Measurements from ENCODE around the gene HLA-E.
A peak's percentile ranks its signal among the peaks of the same experiment; 100 is the strongest.
"Not testable (repeated sequence)": the region's sequence is repeated elsewhere in the genome, so short reads cannot be mapped to it uniquely, and the experiment has no call there.

DNA sequence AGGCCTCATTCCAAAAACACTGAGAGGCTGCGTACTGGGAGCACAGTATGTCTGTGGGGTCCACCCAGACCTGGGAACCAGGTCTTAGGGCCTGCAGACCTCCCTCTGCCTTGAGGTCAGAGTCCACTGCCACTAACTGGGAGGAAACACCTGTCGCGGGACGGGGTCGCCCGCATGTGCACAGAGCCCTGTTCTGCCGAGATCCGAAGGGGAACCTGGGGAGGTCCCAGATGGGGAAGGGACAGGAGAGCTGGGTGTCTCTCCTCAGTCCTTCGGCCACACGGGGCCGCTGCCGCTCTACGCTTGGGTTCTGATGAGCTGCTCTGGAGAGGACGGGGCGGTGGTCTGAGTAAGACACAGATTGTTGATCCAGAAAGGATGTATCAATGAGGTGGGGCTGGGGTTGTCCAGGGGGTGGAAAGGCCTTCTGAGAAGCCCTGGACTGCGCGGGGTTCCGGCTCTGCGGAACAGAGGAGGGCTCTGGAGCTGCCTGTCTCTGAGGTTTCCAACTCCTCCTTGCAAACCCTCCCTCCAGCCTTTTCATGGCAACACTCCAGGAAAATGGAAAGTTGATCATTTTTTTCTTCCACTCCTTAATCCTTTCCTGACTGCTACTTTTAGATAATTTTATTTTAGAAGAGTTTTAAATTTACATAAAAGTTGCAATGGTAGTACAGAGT lies 7.2 kb upstream of the HLA-E start:
- TF ChIP-seq, protein P1, sequence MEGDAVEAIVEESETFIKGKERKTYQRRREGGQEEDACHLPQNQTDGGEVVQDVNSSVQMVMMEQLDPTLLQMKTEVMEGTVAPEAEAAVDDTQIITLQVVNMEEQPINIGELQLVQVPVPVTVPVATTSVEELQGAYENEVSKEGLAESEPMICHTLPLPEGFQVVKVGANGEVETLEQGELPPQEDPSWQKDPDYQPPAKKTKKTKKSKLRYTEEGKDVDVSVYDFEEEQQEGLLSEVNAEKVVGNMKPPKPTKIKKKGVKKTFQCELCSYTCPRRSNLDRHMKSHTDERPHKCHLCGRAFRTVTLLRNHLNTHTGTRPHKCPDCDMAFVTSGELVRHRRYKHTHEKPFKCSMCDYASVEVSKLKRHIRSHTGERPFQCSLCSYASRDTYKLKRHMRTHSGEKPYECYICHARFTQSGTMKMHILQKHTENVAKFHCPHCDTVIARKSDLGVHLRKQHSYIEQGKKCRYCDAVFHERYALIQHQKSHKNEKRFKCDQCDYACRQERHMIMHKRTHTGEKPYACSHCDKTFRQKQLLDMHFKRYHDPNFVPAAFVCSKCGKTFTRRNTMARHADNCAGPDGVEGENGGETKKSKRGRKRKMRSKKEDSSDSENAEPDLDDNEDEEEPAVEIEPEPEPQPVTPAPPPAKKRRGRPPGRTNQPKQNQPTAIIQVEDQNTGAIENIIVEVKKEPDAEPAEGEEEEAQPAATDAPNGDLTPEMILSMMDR (IDR thresholded peaks at IDR 0.05; ENCODE audit: insufficient read depth, low read length): peak; percentile 68
- TF ChIP-seq GABPA, POLR2AphosphoS5 (IDR thresholded peaks at IDR 0.05; ENCODE audit: low read depth): not testable (repeated sequence)
- TF ChIP-seq, protein P2, sequence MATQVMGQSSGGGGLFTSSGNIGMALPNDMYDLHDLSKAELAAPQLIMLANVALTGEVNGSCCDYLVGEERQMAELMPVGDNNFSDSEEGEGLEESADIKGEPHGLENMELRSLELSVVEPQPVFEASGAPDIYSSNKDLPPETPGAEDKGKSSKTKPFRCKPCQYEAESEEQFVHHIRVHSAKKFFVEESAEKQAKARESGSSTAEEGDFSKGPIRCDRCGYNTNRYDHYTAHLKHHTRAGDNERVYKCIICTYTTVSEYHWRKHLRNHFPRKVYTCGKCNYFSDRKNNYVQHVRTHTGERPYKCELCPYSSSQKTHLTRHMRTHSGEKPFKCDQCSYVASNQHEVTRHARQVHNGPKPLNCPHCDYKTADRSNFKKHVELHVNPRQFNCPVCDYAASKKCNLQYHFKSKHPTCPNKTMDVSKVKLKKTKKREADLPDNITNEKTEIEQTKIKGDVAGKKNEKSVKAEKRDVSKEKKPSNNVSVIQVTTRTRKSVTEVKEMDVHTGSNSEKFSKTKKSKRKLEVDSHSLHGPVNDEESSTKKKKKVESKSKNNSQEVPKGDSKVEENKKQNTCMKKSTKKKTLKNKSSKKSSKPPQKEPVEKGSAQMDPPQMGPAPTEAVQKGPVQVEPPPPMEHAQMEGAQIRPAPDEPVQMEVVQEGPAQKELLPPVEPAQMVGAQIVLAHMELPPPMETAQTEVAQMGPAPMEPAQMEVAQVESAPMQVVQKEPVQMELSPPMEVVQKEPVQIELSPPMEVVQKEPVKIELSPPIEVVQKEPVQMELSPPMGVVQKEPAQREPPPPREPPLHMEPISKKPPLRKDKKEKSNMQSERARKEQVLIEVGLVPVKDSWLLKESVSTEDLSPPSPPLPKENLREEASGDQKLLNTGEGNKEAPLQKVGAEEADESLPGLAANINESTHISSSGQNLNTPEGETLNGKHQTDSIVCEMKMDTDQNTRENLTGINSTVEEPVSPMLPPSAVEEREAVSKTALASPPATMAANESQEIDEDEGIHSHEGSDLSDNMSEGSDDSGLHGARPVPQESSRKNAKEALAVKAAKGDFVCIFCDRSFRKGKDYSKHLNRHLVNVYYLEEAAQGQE (IDR thresholded peaks at IDR 0.05; ENCODE audit: insufficient replicate concordance, low read depth): not testable (repeated sequence)

All from HL-60 (cell line).